ENCODE measurements around the gene NIF3L1.

GRCh38 chr2:200847939-200848338 lies 41.2 kb upstream of the NIF3L1 start:
- no peak for TF ChIP-seq CTCF (IDR thresholded peaks at IDR 0.05)
- TF ChIP-seq POLR2A (IDR thresholded peaks at IDR 0.05): no peak
